ENCODE measurements around the gene FCER1G.
"Not testable (repeated sequence)": the region's sequence is repeated elsewhere in the genome, so short reads cannot be mapped to it uniquely, and the experiment has no call there.

FCER1G gene

GRCh38 chr1:161241682-161242081 is 26.6 kb downstream of the FCER1G start:
- no peaks in the 10 kb centered on the region for H3K9me3 ChIP-seq (ENCODE audit: control insufficient read depth, insufficient read depth, low read depth, low read length)
- ChIA-PET CTCF (interaction anchor here (0.6 to 7.1 kb wide), 3 partner anchors 8 to 26 kb away, joined by 3 to 57 read pairs (median 6); partner anchors contain the start of gene TOMM40L), POLR2A (no interaction called here)
- no peak overlapping the region for H3K27ac ChIP-seq (ENCODE audit: extremely low read depth, low read depth, low read length)
- no peak for TF ChIP-seq GFI1B (tag by site-specific recombination; IDR thresholded peaks at IDR 0.05)
- peak; percentile 27; the same call in 1 of the 2 replicates for TF ChIP-seq ZBTB20 (tag by site-specific recombination; IDR thresholded peaks at IDR 0.05)
- H3K4me1 ChIP-seq (ENCODE audit: control insufficient read depth, insufficient read depth, low read length): no peaks in the 10 kb centered on the region
- no peak overlapping the region for H3K4me3 ChIP-seq (ENCODE audit: low read depth, low read length)
- H3K36me3 ChIP-seq (ENCODE audit: control insufficient read depth in 2 of 2, insufficient read depth in 1 of 2, low read length in 2 of 2): no peaks in the 10 kb centered on the region

GRCh38 chr1:161242313-161242712 is 27.2 kb downstream of the FCER1G start:
- H3K36me3 ChIP-seq (ENCODE audit: control insufficient read depth in 2 of 2, insufficient read depth in 1 of 2, low read length in 2 of 2): no peaks in the 10 kb centered on the region
- no peaks in the 10 kb centered on the region for H3K4me1 ChIP-seq (ENCODE audit: control insufficient read depth, insufficient read depth, low read length)
- no peak overlapping the region for H3K4me3 ChIP-seq (ENCODE audit: low read depth, low read length)
- no peaks in the 10 kb centered on the region for H3K9me3 ChIP-seq (ENCODE audit: control insufficient read depth, insufficient read depth, low read depth, low read length)
- no peak overlapping the region for H3K27ac ChIP-seq (ENCODE audit: extremely low read depth, low read depth, low read length)
- CTCF ChIA-PET: interaction anchor here (0.6 to 7.1 kb wide), 2 partner anchors 14 to 1149 kb away, joined by 4 to 57 read pairs; partner anchors contain the start of gene TOMM40L
- TF ChIP-seq PRDM1 (tag by site-specific recombination; IDR thresholded peaks at IDR 0.05): peak; percentile 62
- TF ChIP-seq ZNF114 (tag by site-specific recombination; IDR thresholded peaks at IDR 0.05): no peak
- POLR2A ChIA-PET: no interaction called here

DNA sequence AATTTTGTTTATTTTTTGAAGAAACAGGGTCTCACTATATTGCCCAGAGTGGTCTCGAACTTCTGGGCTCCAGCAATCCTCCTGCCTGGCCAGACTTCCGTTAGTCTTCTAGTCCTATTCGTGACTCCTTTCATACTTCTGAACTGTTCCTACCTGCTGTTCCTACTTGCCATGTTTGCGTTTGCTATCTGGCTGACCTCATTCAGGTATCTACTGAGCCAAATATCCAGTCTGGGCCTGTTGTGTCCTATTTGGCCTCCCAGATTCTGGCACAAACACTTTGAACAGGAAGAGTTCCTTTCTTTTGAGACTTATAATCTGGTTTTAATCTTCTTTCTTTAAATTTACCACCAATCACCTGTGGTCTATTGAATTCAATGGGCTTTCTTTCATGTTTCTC is 29.8 kb downstream of the FCER1G start:
- Histone ChIP-seq H3K4me1 (ENCODE audit: control insufficient read depth, insufficient read depth, low read length) (no peaks in the 10 kb centered on the region), H3K27ac (ENCODE audit: extremely low read depth, low read depth, low read length) (no peak overlapping the region), H3K9me3 (ENCODE audit: control insufficient read depth, insufficient read depth, low read depth, low read length) (no peaks in the 10 kb centered on the region), H3K4me3 (ENCODE audit: low read depth, low read length) (no peak overlapping the region), H3K36me3 (ENCODE audit: control insufficient read depth in 2 of 2, insufficient read depth in 1 of 2, low read length in 2 of 2) (no peaks in the 10 kb centered on the region)
- POLR2A ChIA-PET: no interaction called here
- TF ChIP-seq HOXD13 (CRISPR knock-in tag; IDR thresholded peaks at IDR 0.05; ENCODE audit: borderline replicate concordance) (no peak), OVOL3 (tag by site-specific recombination; IDR thresholded peaks at IDR 0.05) (no peak), ZNF707 (tag by site-specific recombination; IDR thresholded peaks at IDR 0.05) (no peak), ZNF623 (tag by site-specific recombination; IDR thresholded peaks at IDR 0.05) (no peak), ZNF76 (tag by site-specific recombination; IDR thresholded peaks at IDR 0.05; ENCODE audit: borderline replicate concordance, low read depth) (no peak), SCRT2 (tag by site-specific recombination; IDR thresholded peaks at IDR 0.05) (no peak), ZNF146 (tag by site-specific recombination; IDR thresholded peaks at IDR 0.05) (no peak), ZNF621 (tag by site-specific recombination; IDR thresholded peaks at IDR 0.05) (no peak), ZNF239 (tag by site-specific recombination; IDR thresholded peaks at IDR 0.05) (no peak), ZNF266 (tag by site-specific recombination; IDR thresholded peaks at IDR 0.05; ENCODE audit: low read depth) (no peak), ZNF777 (tag by site-specific recombination; IDR thresholded peaks at IDR 0.05; ENCODE audit: borderline replicate concordance) (no peak), ZBTB48 (tag by site-specific recombination; IDR thresholded peaks at IDR 0.05) (no peak), ZNF514 (tag by site-specific recombination; IDR thresholded peaks at IDR 0.05) (no peak), ZNF140 (tag by site-specific recombination; IDR thresholded peaks at IDR 0.05) (no peak), ZNF561 (tag by site-specific recombination; IDR thresholded peaks at IDR 0.05; ENCODE audit: borderline replicate concordance) (no peak), GFI1B (tag by site-specific recombination; IDR thresholded peaks at IDR 0.05) (no peak), ZNF416 (tag by site-specific recombination; IDR thresholded peaks at IDR 0.05) (no peak), ZNF747 (tag by site-specific recombination; IDR thresholded peaks at IDR 0.05) (no peak)
- TF ChIP-seq, protein P1, sequence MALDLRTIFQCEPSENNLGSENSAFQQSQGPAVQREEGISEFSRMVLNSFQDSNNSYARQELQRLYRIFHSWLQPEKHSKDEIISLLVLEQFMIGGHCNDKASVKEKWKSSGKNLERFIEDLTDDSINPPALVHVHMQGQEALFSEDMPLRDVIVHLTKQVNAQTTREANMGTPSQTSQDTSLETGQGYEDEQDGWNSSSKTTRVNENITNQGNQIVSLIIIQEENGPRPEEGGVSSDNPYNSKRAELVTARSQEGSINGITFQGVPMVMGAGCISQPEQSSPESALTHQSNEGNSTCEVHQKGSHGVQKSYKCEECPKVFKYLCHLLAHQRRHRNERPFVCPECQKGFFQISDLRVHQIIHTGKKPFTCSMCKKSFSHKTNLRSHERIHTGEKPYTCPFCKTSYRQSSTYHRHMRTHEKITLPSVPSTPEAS (tag by site-specific recombination; IDR thresholded peaks at IDR 0.05): no peak
- TF ChIP-seq, protein P2, sequence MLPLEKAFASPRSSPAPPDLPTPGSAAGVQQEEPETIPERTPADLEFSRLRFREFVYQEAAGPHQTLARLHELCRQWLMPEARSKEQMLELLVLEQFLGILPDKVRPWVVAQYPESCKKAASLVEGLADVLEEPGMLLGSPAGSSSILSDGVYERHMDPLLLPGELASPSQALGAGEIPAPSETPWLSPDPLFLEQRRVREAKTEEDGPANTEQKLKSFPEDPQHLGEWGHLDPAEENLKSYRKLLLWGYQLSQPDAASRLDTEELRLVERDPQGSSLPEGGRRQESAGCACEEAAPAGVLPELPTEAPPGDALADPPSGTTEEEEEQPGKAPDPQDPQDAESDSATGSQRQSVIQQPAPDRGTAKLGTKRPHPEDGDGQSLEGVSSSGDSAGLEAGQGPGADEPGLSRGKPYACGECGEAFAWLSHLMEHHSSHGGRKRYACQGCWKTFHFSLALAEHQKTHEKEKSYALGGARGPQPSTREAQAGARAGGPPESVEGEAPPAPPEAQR (tag by site-specific recombination; IDR thresholded peaks at IDR 0.05): no peak
- CTCF ChIA-PET: no interaction called here

DNA sequence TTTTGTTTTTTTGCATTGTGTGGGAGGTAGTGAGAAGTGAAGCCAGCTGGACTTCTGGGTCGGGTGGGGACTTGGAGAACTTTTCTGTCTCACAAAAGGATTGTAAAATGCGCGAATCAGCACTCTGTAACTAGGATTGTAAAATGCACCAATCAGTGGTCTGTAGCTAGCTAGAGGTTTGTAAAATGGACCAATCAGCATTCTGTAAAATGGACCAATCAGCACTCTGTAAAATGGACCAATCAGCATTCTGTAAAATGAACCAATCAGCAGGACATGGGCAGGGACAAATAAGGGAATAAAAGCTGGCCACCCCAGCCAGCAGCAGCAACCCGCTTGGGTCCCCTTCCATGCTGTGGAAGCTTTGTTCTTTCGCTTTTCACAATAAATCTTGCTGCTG is 35.0 kb downstream of the FCER1G start:
- H3K4me3 ChIP-seq (ENCODE audit: low read depth, low read length); H3K36me3 ChIP-seq (ENCODE audit: control insufficient read depth in 2 of 2, insufficient read depth in 1 of 2, low read length in 2 of 2); H3K27ac ChIP-seq (ENCODE audit: extremely low read depth, low read depth, low read length); POLR2A ChIA-PET; H3K9me3 ChIP-seq (ENCODE audit: control insufficient read depth, insufficient read depth, low read depth, low read length); H3K4me1 ChIP-seq (ENCODE audit: control insufficient read depth, insufficient read depth, low read length): not testable (repeated sequence)
- CTCF ChIA-PET: interaction anchor here (0.6 to 3.6 kb wide), 4 partner anchors 9 to 260 kb away, joined by 3 to 17 read pairs (median 7); partner anchors contain the start of gene TOMM40L
